ENCODE measurements around the gene RPL32.

DNA sequence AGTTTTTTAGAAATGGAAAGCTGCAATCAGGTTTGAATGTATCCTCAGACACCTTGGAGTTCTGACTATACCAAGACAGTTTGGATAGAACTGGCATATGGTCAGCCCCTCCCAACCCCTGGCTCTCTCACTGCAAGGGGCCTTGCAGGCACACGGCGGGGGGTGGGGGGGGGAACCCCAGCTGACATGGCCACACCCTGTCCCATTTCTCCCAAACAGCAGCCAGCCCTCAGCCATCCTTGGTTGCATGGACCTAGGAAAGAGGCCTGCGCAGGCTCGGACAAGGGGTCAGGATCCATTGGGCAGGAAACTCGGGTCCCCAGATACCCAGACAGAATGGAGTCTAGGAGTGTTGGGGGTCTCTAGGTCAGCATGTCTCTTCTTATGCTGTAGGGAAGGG is 30.4 kb downstream of the RPL32 start:
- TF ChIP-seq, protein P1, sequence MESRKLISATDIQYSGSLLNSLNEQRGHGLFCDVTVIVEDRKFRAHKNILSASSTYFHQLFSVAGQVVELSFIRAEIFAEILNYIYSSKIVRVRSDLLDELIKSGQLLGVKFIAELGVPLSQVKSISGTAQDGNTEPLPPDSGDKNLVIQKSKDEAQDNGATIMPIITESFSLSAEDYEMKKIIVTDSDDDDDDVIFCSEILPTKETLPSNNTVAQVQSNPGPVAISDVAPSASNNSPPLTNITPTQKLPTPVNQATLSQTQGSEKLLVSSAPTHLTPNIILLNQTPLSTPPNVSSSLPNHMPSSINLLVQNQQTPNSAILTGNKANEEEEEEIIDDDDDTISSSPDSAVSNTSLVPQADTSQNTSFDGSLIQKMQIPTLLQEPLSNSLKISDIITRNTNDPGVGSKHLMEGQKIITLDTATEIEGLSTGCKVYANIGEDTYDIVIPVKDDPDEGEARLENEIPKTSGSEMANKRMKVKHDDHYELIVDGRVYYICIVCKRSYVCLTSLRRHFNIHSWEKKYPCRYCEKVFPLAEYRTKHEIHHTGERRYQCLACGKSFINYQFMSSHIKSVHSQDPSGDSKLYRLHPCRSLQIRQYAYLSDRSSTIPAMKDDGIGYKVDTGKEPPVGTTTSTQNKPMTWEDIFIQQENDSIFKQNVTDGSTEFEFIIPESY (IDR thresholded peaks at IDR 0.05; ENCODE audit: borderline replicate concordance, low read depth) = no peak
- TF ChIP-seq EP300 (IDR thresholded peaks at IDR 0.05; ENCODE audit: borderline replicate concordance in 1 of 2, low read depth in 1 of 2, low read length in 1 of 2) (no peak), RAD21 (IDR thresholded peaks at IDR 0.05; ENCODE audit: low read length) (no peak), CTCF (IDR thresholded peaks at IDR 0.05) (no peak), FOXM1 (IDR thresholded peaks at IDR 0.05; ENCODE audit: low read depth) (no peak), MEF2A (IDR thresholded peaks at IDR 0.05; ENCODE audit: borderline replicate concordance, low read depth) (no peak), POLR2AphosphoS5 (IDR thresholded peaks at IDR 0.05; ENCODE audit: low read depth, low read length) (no peak), EZH2phosphoT487 (IDR thresholded peaks at IDR 0.05; ENCODE audit: borderline replicate concordance, low read depth) (no peak), TAF1 (IDR thresholded peaks at IDR 0.05; ENCODE audit: borderline replicate concordance, low read depth, low read length) (no peak), USF1 (IDR thresholded peaks at IDR 0.05; ENCODE audit: borderline replicate concordance, low read depth) (no peak), YY1 (IDR thresholded peaks at IDR 0.05; ENCODE audit: low read depth) (no peak)
- TF ChIP-seq, protein P2, sequence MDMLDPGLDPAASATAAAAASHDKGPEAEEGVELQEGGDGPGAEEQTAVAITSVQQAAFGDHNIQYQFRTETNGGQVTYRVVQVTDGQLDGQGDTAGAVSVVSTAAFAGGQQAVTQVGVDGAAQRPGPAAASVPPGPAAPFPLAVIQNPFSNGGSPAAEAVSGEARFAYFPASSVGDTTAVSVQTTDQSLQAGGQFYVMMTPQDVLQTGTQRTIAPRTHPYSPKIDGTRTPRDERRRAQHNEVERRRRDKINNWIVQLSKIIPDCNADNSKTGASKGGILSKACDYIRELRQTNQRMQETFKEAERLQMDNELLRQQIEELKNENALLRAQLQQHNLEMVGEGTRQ (IDR thresholded peaks at IDR 0.05; ENCODE audit: borderline replicate concordance, low read depth, low read length) = no peak
- TF ChIP-seq, protein P3, sequence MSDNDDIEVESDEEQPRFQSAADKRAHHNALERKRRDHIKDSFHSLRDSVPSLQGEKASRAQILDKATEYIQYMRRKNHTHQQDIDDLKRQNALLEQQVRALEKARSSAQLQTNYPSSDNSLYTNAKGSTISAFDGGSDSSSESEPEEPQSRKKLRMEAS (IDR thresholded peaks at IDR 0.05; ENCODE audit: low read depth) = no peak

Data from SK-N-SH (cell line).